Measurements from ENCODE around the gene MAP3K21. TPM values are rescaled to one million over a fixed set of nuclear protein-coding genes. Genes with fewer than 3 reads are reported as not detected.
A peak's percentile ranks its signal among the peaks of the same experiment; 100 is the strongest.

Gene MAP3K21
- total and polyA plus RNA-seq, 2 of the 4 experiments (the other 2 are of a cell fraction) = 0.15 to 0.18 TPM

DNA sequence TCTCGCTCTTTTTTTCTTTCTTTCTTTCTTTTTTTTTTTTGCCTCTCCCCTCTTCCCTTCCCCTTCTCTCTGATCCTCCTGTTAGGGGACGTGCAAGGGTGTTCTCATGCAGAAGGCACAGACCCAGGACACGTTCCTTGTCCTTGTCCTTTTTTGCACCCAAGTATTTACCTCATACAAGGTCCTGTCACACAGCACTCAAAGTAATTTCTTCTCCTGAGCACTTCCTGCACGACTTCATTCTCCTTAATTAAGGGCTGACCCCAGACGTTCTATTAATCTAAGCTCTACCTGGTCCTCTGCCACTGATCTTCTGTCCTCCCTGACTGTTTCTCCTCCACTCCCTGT, 31.6 kb upstream of the MAP3K21 start:
- BruUV-seq (replicated peaks) = no TSS peak
- H3K56ac ChIP-seq (ENCODE audit: extremely low read depth, insufficient read depth, low read length) = no peak overlapping the region
- peak overlapping the region; percentile 83 for H2AFZ ChIP-seq (replicated peaks; ENCODE audit: low read length, poor library complexity)
- no peak overlapping the region for H2BK15ac ChIP-seq (ENCODE audit: low read depth, low read length)
- 0 out of 2 replicates have a peak overlapping the region, but pooled peaks have one; percentile 54 for H3K18ac ChIP-seq (ENCODE audit: low read depth, low read length)
- TF ChIP-seq BHLHE40 (IDR thresholded peaks at IDR 0.05; ENCODE audit: low read depth, low read length) (no peak), NFE2L2 (IDR thresholded peaks at IDR 0.05; ENCODE audit: low read depth, low read length) (no peak), ELK1 (IDR thresholded peaks at IDR 0.05; ENCODE audit: borderline replicate concordance, low read depth, low read length) (no peak), CHD1 (IDR thresholded peaks at IDR 0.05; ENCODE audit: low read depth, low read length) (no peak), SMC3 (IDR thresholded peaks at IDR 0.05; ENCODE audit: low read depth, low read length) (no peak), RFX5 (IDR thresholded peaks at IDR 0.05; ENCODE audit: low read depth, low read length) (no peak)
- H3K9me3 ChIP-seq (ENCODE audit: control insufficient read depth, insufficient read depth, low read length) = no peaks in the 10 kb centered on the region
- intact Hi-C loops (cut with micrococcal nuclease) (no loop called here), in situ Hi-C loops (cut with MboI; ENCODE audit: low sequenced_read_pairs) (no loop called here), dilution Hi-C loops (cut with HindIII; ENCODE audit: low sequenced_read_pairs, unreplicated experiment) (no loop called here)
- no peak overlapping the region for H2BK120ac ChIP-seq (ENCODE audit: low read depth, low read length)
- peak overlapping the region; percentile 79 for H3K4me3 ChIP-seq (ENCODE audit: insufficient read depth, low read depth, low read length)
- no peak overlapping the region for H2BK20ac ChIP-seq (ENCODE audit: low read depth, low read length)
- peak overlapping the region; percentile 54; the same call in 1 of the 2 replicates for H3K27ac ChIP-seq (ENCODE audit: insufficient read depth, low read length)
- H4K5ac ChIP-seq (ENCODE audit: low read depth, low read length) = peak overlapping the region; percentile 88
- H3K4ac ChIP-seq (ENCODE audit: low read depth, low read length) = peak overlapping the region; percentile 89; the same call in 1 of the 2 replicates
- H4K8ac ChIP-seq (ENCODE audit: low read depth in 2 of 2, low read length in 2 of 2) = peak overlapping the region; percentile 36 to 44; a peak in 2 of 4 replicates
- ATAC-seq (ENCODE audit: low read depth) (no peak), DNase-seq (no peak)
- H3K79me1 ChIP-seq (ENCODE audit: low read depth in 1 of 2, low read length in 2 of 2) = peaks cover 8 to 28% of the 10 kb centered on the region in 2 experiments; a peak in 3 of 4 replicates
- H3K9me1 ChIP-seq (ENCODE audit: insufficient read depth, low read length) = peaks cover 4% of the 10 kb centered on the region
- no peak overlapping the region for H3K14ac ChIP-seq (replicated peaks; ENCODE audit: low read depth, low read length)
- H4K20me1 ChIP-seq (ENCODE audit: insufficient read depth, low read length) = no peaks in the 10 kb centered on the region
- no peak overlapping the region for H2BK5ac ChIP-seq (ENCODE audit: low read depth, low read length, poor library complexity, severe bottlenecking)
- no peaks in the 10 kb centered on the region for H3K27me3 ChIP-seq (ENCODE audit: control insufficient read depth, insufficient read depth, low read length)
- peak overlapping the region; percentile 90 for H3K4me2 ChIP-seq (ENCODE audit: low read depth, low read length)
- 0% methylated on average over 1 of the region's 5 CpGs; no CpG with 5 or more reads in 1 of the 2 experiments for WGBS, 2 experiments (ENCODE audit: extremely low coverage in 2 of 2, insufficient read length in 1 of 2)
- H2AK9ac ChIP-seq (replicated peaks; ENCODE audit: low read depth, low read length, poor library complexity) = no peak overlapping the region
- peak overlapping the region; percentile 30; the same call in 1 of the 2 replicates for H4K91ac ChIP-seq (ENCODE audit: insufficient read depth, low read depth, low read length)
- peak overlapping the region; percentile 77 for H3K9ac ChIP-seq (ENCODE audit: low read depth, low read length)
- CTCF ChIA-PET = no interaction called here
- no peaks in the 10 kb centered on the region for H3K36me3 ChIP-seq (ENCODE audit: control insufficient read depth, insufficient read depth, low read length)
- H2AK5ac ChIP-seq (ENCODE audit: low read depth, low read length) = no peak overlapping the region
- peak overlapping the region; percentile 67; the same call in 1 of the 2 replicates for H3K23ac ChIP-seq (ENCODE audit: low read depth, low read length)
- peaks cover 7% of the 10 kb centered on the region for H3K4me1 ChIP-seq (ENCODE audit: control insufficient read depth, insufficient read depth, low read length)
- POLR2A ChIA-PET (ENCODE audit: unreplicated experiment) = no interaction called here
